AG04449 (cell line): ENCODE measurements around the gene DEFB129.
"Not testable (repeated sequence)": the region's sequence is repeated elsewhere in the genome, so short reads cannot be mapped to it uniquely, and the experiment has no call there.

ENCODE experiments used
- CTCF ChIA-PET: fragments of 350-600 bp; formaldehyde crosslinking; extraction: SDS; loops from one replicate; lab custom pipeline; 2021; ENCODE audit warnings: antibody characterized with exemption; lab: Yijun Ruan, JAX
- POLR2A ChIA-PET: fragments of 400-600, 350-600 bp; formaldehyde crosslinking; extraction: SDS; loops from one replicate; lab custom pipeline; 2020; ENCODE audit warnings: antibody characterized with exemption, inconsistent platforms; lab: Yijun Ruan, JAX
- DNase-seq: peaks from one replicate; pipeline ENCODE4 v3.0.0-alpha.2; 2010; ENCODE audit warnings: low read depth, low spot score
- H3K4me3 ChIP-seq: 2 replicates; pipeline ENCODE4 v1.5.1; 2011; ENCODE audit warnings: low read depth, mild to moderate bottlenecking, control low read depth, low read length
- CTCF ChIP-seq: IDR thresholded peaks from one replicate; pipeline ENCODE4 v1.5.1; 2011; ENCODE audit warnings: mild to moderate bottlenecking, moderate library complexity, low read length, control low read depth, inconsistent platforms; ENCODE audit not compliant: insufficient read depth; ENCODE audit errors: missing control alignments

DEFB129 gene

GRCh38 chr20:226958-227357 lies at the start of gene DEFB129:
DEFB129 (plus strand) TSS chr20:227258; CDS start chr20:227289, 31 bp downstream.
- ChIA-PET POLR2A (no interaction called here), CTCF (interaction anchor here (0.9 to 3.3 kb wide), 2 partner anchors 11 to 40 kb away, joined by 3 to 8 read pairs; no protein-coding TSS in a partner anchor)
- TF ChIP-seq CTCF: no peak
- H3K4me3 ChIP-seq: no peak within 1 kb of the TSS
- no peak for DNase-seq

- POLR2A ChIA-PET: no interaction called here
- CTCF ChIA-PET: no interaction called here
Measured at GRCh38 chr20:184288-184687, 42.8 kb upstream of the DEFB129 start.

GRCh38 chr20:187733-188132 lies 39.3 kb upstream of the DEFB129 start:
- H3K4me3 ChIP-seq: no peak overlapping the region
- TF ChIP-seq CTCF: no peak
- ChIA-PET CTCF (no interaction called here), POLR2A (no interaction called here)
- DNase-seq: no peak

More at GRCh38 chr20:184288-184687, 42.8 kb upstream of the DEFB129 start:
- TF ChIP-seq CTCF: no peak
- DNase-seq: no peak
- no peak overlapping the region for H3K4me3 ChIP-seq

- H3K4me3 ChIP-seq: no peak within 1 kb of the TSS
Measured at GRCh38 chr20:189611-190010, 37.4 kb upstream of the DEFB129 start, which contains the start of gene DEFB128. DEFB128 (minus strand) TSS chr20:189711; CDS start chr20:189623, 88 bp downstream.

GRCh38 chr20:198225-198624 lies 28.8 kb upstream of the DEFB129 start:
- POLR2A ChIA-PET: no interaction called here
- CTCF ChIA-PET: no interaction called here
- H3K4me3 ChIP-seq: no peak overlapping the region
- DNase-seq: no peak
- no peak for TF ChIP-seq CTCF

More at GRCh38 chr20:189611-190010, 37.4 kb upstream of the DEFB129 start, which contains the start of gene DEFB128:
- DNase-seq: no peak
- POLR2A ChIA-PET: no interaction called here
- CTCF ChIA-PET: no interaction called here
- TF ChIP-seq CTCF: no peak

- ChIA-PET CTCF (no interaction called here), POLR2A (no interaction called here)
- DNase-seq: no peak
- no peak for TF ChIP-seq CTCF
- no peak overlapping the region for H3K4me3 ChIP-seq
Measured at GRCh38 chr20:199996-200395, 27.1 kb upstream of the DEFB129 start.

- H3K4me3 ChIP-seq, CTCF ChIA-PET, DNase-seq, POLR2A ChIA-PET: not testable (repeated sequence)
Measured at GRCh38 chr20:203630-204029, 23.4 kb upstream of the DEFB129 start.
